GM12878 (cell line): ENCODE data around the gene NEK3. TPM values are rescaled to one million over a fixed set of nuclear protein-coding genes. Genes with fewer than 3 reads are reported as not detected.

Source experiments
- ATAC-seq: fragments of 200-7000 bp; cut with Tn5 transposase; 3 replicates; pipeline ENCODE4 v1.9.1; 2020; ENCODE audit warnings: mild to moderate bottlenecking, moderate library complexity
- BruUV-seq: library from RNA; stranded (reverse); fragments of 400-500 nt; replicated peaks from 2 replicates; lab custom pipeline; 2021; lab: Mats Ljungman, UMichigan
- CTCF ChIA-PET: fragments of 300-600 bp; sonication (Branson Sonifier 250); formaldehyde crosslinking; extraction: SDS; loops from one replicate; lab custom pipeline; 2021; ENCODE audit warnings: inconsistent platforms; lab: Yijun Ruan, JAX
- POLR2A ChIA-PET: fragments of 350-600 bp; formaldehyde crosslinking; extraction: SDS; loops from one replicate; lab custom pipeline; 2021; ENCODE audit warnings: inconsistent platforms; lab: Charles Lee
- RAD21 ChIA-PET: fragments of 300-600 bp; sonication (Branson Sonifier 250); formaldehyde crosslinking; loops from one replicate; lab custom pipeline; 2023; ENCODE audit warnings: antibody characterized with exemption; ENCODE audit not compliant: unreplicated experiment; lab: Charles Lee
- SMC1A ChIA-PET: fragments of 300-600 bp; sonication (Branson Sonifier 250); formaldehyde crosslinking; loops from one replicate; lab custom pipeline; 2023; ENCODE audit not compliant: unreplicated experiment, uncharacterized antibody; lab: Charles Lee
- DNase-seq: peaks from one replicate; pipeline ENCODE4 v3.0.0-alpha.2; 2011; ENCODE audit warnings: low read depth, low spot score
- FAIRE-seq: peaks from 3 replicates; lab custom pipeline; 2011; peaks lifted over from hg19 to GRCh38; lab: Jason Lieb, UNC
- H2AFZ ChIP-seq: 2 replicates; pipeline ENCODE4 v1.6.0; 2011; ENCODE audit warnings: low read depth, low read length, control low read depth; ENCODE audit not compliant: control insufficient read depth
- H3K27ac ChIP-seq: 2 replicates; pipeline ENCODE4 v1.5.1; 2011; ENCODE audit warnings: control low read depth; ENCODE audit not compliant: control insufficient read depth, insufficient read depth
- H3K27me3 ChIP-seq, 2 experiments: replicated peaks in 1 of 2; 2 replicates each; pipeline versions ENCODE4 v1.6.0 to v1.6.1; 2011; ENCODE audit warnings: low read length in 1 of 2; ENCODE audit not compliant: control insufficient read depth in 2 of 2, insufficient read depth in 2 of 2
- H3K36me3 ChIP-seq, 2 experiments: 2 replicates each; pipeline ENCODE4 v1.5.1; 2011; ENCODE audit warnings: low read length in 1 of 2; ENCODE audit not compliant: control insufficient read depth in 2 of 2, insufficient read depth in 2 of 2
- H3K4me1 ChIP-seq: 2 replicates; pipeline ENCODE4 v1.6.1; 2011; ENCODE audit warnings: mild to moderate bottlenecking, low read length, moderate library complexity, mixed read lengths; ENCODE audit not compliant: control insufficient read depth, insufficient read depth
- H3K4me2 ChIP-seq: 2 replicates; pipeline ENCODE4 v1.6.0; 2011; ENCODE audit warnings: control low read depth; ENCODE audit not compliant: control insufficient read depth, insufficient read depth
- H3K4me3 ChIP-seq: fragments of 200-600 bp; sonication (generic); 2 replicates; pipeline ENCODE4 v1.5.1; 2016
- H3K79me2 ChIP-seq: 2 replicates; pipeline ENCODE4 v1.6.0; 2011; ENCODE audit warnings: low read length; ENCODE audit not compliant: control insufficient read depth, insufficient read depth
- H3K9ac ChIP-seq: 2 replicates; pipeline ENCODE4 v1.8.0; 2011; ENCODE audit warnings: low read length, control low read depth, mixed read lengths; ENCODE audit not compliant: control insufficient read depth, insufficient read depth
- H3K9me3 ChIP-seq: replicated peaks from 3 replicates; pipeline ENCODE4 v1.5.1; 2011; ENCODE audit warnings: mild to moderate bottlenecking, low read length; ENCODE audit not compliant: control insufficient read depth, insufficient read depth
- H4K20me1 ChIP-seq: 2 replicates; pipeline ENCODE4 v1.6.0; 2011; ENCODE audit not compliant: control insufficient read depth, insufficient read depth
- BMI1 ChIP-seq: fragments of 450-650 bp; IDR thresholded peaks from 2 replicates; pipeline ENCODE4 v1.6.1; 2016; ENCODE audit warnings: mild to moderate bottlenecking, moderate library complexity, borderline replicate concordance
- CHD1 ChIP-seq: IDR thresholded peaks from 2 replicates; pipeline ENCODE4 v1.6.1; 2012; ENCODE audit warnings: low read depth, low read length, improper control_type of control experiment
- CREM ChIP-seq: IDR thresholded peaks from 2 replicates; pipeline ENCODE4 v1.6.1; 2014; ENCODE audit warnings: antibody characterized with exemption, low read depth
- FOXK2 ChIP-seq: fragments of 450-650 bp; IDR thresholded peaks from 2 replicates; pipeline ENCODE4 v1.6.1; 2017; ENCODE audit warnings: mild to moderate bottlenecking, moderate library complexity
- JUND ChIP-seq: IDR thresholded peaks from 2 replicates; pipeline ENCODE4 v1.6.1; 2012; ENCODE audit warnings: low read depth, mild to moderate bottlenecking, low read length, improper control_type of control experiment, moderate library complexity
- NFIC ChIP-seq: IDR thresholded peaks from 2 replicates; pipeline ENCODE4 v1.6.1; 2012; ENCODE audit warnings: low read depth, mild to moderate bottlenecking, inconsistent platforms, low read length, moderate library complexity
- SIX5 ChIP-seq: IDR thresholded peaks from 2 replicates; pipeline ENCODE4 v1.6.1; 2011; ENCODE audit warnings: mild to moderate bottlenecking, low read depth, low read length, moderate library complexity; ENCODE audit not compliant: severe bottlenecking
- SMC3 ChIP-seq: IDR thresholded peaks from 2 replicates; pipeline ENCODE4 v1.6.1; 2011; ENCODE audit warnings: low read length, improper control_type of control experiment, borderline replicate concordance
- STAT3 ChIP-seq: IDR thresholded peaks from 2 replicates; pipeline ENCODE4 v1.6.1; 2011; ENCODE audit warnings: low read depth, low read length, improper control_type of control experiment
- WGBS: methylation state at CpG from one replicate; pipeline ENCODE4 v1.1.6; 2016; ENCODE audit warnings: low lambda C conversion rate; ENCODE audit not compliant: insufficient replicate concordance, insufficient coverage; ENCODE audit errors: missing lambda C conversion rate; 5-methylcytosine and 5-hydroxymethylcytosine counted together
- in situ Hi-C: fragments of 300-500 bp; cut with MboI; formaldehyde crosslinking; loops from 9 replicates; pipeline ENCODE4 v1.14.3; 2018; ENCODE audit warnings: mixed read lengths
- intact Hi-C: fragments of 100-400 bp; cut with micrococcal nuclease; formaldehyde crosslinking; loops from one replicate; pipeline ENCODE4 v1.14.2; 2022; ENCODE audit not compliant: unreplicated experiment
- polyA plus RNA-seq, 11 experiments: library from polyadenylated mRNA; depleted of rRNA in 4 of 11; unstranded in 6 of 11; stranded (reverse) in 5 of 11; fragments of >200 nt; fragmentation: Nextera tagmentation in 4 of 11; fragmentation: Illumina TruSeq in 1 of 11; extraction: Ambion mirVana in 4 of 11; extraction: Trizol in 1 of 11; gene quantifications; 1 replicate in 1 of 11; 2 replicates in 10 of 11; pipeline versions ENCODE4 v1.2.1 to v1.2.3, GENCODE V29; 2011 to 2016; ENCODE audit warnings: inconsistent platforms in 2 of 11, missing spikeins in 2 of 11, low read depth in 1 of 11
- total RNA-seq, 4 experiments: library from RNA; depleted of rRNA in 3 of 4; stranded (reverse); fragments of >200 nt in 3 of 4; fragmentation: Illumina TruSeq in 1 of 4; extraction: Trizol in 1 of 4; gene quantifications; 2 replicates each; pipeline versions ENCODE4 v1.2.1 to v1.2.3, GENCODE V29; 2013 to 2021
- TF ChIP-seq, protein P1 (sequence below), 3 experiments: IDR thresholded peaks in 2 of 3; conservative IDR thresholded peaks in 1 of 3; 2 replicates each; pipeline ENCODE4 v1.5.1; 2011; ENCODE audit warnings: low read depth in 3 of 3, low read length in 3 of 3, mild to moderate bottlenecking in 3 of 3, control low read depth in 2 of 3, moderate library complexity in 2 of 3, inconsistent platforms in 1 of 3, mixed read lengths in 1 of 3; ENCODE audit not compliant: control insufficient read depth in 2 of 3, insufficient read depth in 1 of 3; ENCODE audit errors: extremely low read depth in 1 of 3

Gene NEK3
- total and polyA plus RNA-seq, 10 of the 15 experiments (the other 5 are each of a cell fraction or from before 2014, with no cell fraction given): 2.9 to 9.3 (median 5.9) TPM

DNA sequence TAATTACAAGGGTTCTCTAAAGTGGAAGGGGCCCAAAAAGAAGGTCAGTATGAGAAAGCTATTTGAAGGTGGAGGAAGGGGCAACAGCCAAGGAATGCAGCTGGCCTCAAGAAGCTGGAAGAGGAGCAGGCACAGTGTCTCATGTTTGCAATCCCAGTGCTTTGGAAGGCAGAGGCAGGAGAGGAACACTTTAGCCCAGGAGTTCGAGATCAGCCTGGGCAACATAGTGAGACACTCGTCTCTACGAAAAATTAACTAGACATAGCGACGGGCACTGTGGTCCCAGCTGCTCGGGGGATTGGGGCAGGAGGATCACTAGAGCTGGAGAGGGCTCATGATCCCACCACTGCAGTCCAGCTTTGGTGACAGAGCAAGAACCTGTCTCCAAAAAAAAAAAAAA, 656 bp upstream of the NEK3 start:
- BruUV-seq: no TSS peak
- no peak for ATAC-seq

More for the DNA sequence above, 656 bp upstream of the NEK3 start:
- Histone ChIP-seq H3K4me1 (peaks cover 5% of the 10 kb centered on the region; the same call in 1 of the 2 replicates), H3K4me3 (no peak overlapping the region), H3K9ac (no peak overlapping the region), H3K36me3 (no peaks in the 10 kb centered on the region), H2AFZ (peak overlapping the region; percentile 57; the same call in 1 of the 2 replicates), H4K20me1 (no peaks in the 10 kb centered on the region), H3K4me2 (peak overlapping the region; percentile 89), H3K27me3 (no peaks in the 10 kb centered on the region), H3K79me2 (no peaks in the 10 kb centered on the region), H3K27ac (no peak overlapping the region), H3K9me3 (no peaks in the 10 kb centered on the region)
- RAD21 ChIA-PET: interaction anchor here (1.2 kb wide), 1 partner anchor 15 kb away, joined by 3 read pairs; no protein-coding TSS in a partner anchor
- 100% methylated on average over 6 of the region's 6 CpGs for WGBS
- intact Hi-C loops: no loop called here
- no peak for TF ChIP-seq SMC3
- TF ChIP-seq STAT3: no peak
- TF ChIP-seq CREM: no peak
- no peak for TF ChIP-seq BMI1
- no peak for TF ChIP-seq JUND
- no peak for TF ChIP-seq CHD1
- TF ChIP-seq NFIC: no peak
- TF ChIP-seq, protein P1, sequence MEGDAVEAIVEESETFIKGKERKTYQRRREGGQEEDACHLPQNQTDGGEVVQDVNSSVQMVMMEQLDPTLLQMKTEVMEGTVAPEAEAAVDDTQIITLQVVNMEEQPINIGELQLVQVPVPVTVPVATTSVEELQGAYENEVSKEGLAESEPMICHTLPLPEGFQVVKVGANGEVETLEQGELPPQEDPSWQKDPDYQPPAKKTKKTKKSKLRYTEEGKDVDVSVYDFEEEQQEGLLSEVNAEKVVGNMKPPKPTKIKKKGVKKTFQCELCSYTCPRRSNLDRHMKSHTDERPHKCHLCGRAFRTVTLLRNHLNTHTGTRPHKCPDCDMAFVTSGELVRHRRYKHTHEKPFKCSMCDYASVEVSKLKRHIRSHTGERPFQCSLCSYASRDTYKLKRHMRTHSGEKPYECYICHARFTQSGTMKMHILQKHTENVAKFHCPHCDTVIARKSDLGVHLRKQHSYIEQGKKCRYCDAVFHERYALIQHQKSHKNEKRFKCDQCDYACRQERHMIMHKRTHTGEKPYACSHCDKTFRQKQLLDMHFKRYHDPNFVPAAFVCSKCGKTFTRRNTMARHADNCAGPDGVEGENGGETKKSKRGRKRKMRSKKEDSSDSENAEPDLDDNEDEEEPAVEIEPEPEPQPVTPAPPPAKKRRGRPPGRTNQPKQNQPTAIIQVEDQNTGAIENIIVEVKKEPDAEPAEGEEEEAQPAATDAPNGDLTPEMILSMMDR (IDR thresholded peaks at IDR 0.05 in 2 of 3, conservative IDR thresholded peaks at IDR 0.05 in 1 of 3; ENCODE audit: control insufficient read depth in 2 of 3, extremely low read depth in 1 of 3, insufficient read depth in 1 of 3, low read depth in 3 of 3, low read length in 3 of 3): no peak
- TF ChIP-seq FOXK2: no peak
- no peak for TF ChIP-seq SIX5
- DNase-seq (no peak), FAIRE-seq (no peak)
- CTCF ChIA-PET: interaction anchor here (1.0 to 1.5 kb wide), 2 partner anchors 29 to 33 kb away, joined by 3 to 4 read pairs; no protein-coding TSS in a partner anchor
- in situ Hi-C loops: no loop called here
- SMC1A ChIA-PET: interaction anchor here (0.6 to 1.6 kb wide), 5 partner anchors 14 to 346 kb away, joined by 3 to 4 read pairs (median 3); no protein-coding TSS in a partner anchor
- POLR2A ChIA-PET: no interaction called here
